Testis (tissue), 3 donors: ENCODE data around the gene DMRT2. TPM values are rescaled to one million over a fixed set of nuclear protein-coding genes. Genes with fewer than 3 reads are reported as not detected.

ENCODE experiments used
- DNase-seq: peaks from one replicate; pipeline ENCODE4 v3.0.0-alpha.2; 2019
- H3K27ac ChIP-seq, 2 donors: fragments of 200-600 bp; sonication (generic); one replicate each; pipeline ENCODE4 v1.5.1; 2019
- H3K27me3 ChIP-seq: fragments of 200-600 bp; sonication (generic); one replicate; pipeline ENCODE4 v1.5.1; 2019
- H3K36me3 ChIP-seq: fragments of 200-600 bp; sonication (generic); one replicate; pipeline ENCODE4 v1.5.1; 2017; ENCODE audit warnings: low read depth; ENCODE audit errors: missing control alignments
- H3K4me1 ChIP-seq: fragments of 200-600 bp; sonication (generic); one replicate; pipeline ENCODE4 v1.5.1; 2019
- H3K4me3 ChIP-seq, 2 donors: fragments of 200-600 bp; sonication (generic); one replicate each; pipeline ENCODE4 v1.5.1; 2017 to 2019
- H3K9me3 ChIP-seq: fragments of 200-600 bp; sonication (generic); one replicate; pipeline ENCODE4 v1.5.1; 2017
- POLR2A ChIP-seq: fragments of 450-650 bp; IDR thresholded peaks from one replicate; pipeline ENCODE4 v1.6.1; 2017; ENCODE audit warnings: antibody characterized with exemption, mild to moderate bottlenecking, moderate library complexity
- WGBS, 2 donors: methylation state at CpG; one replicate each; pipeline ENCODE4 v1.1.5; 2018; 5-methylcytosine and 5-hydroxymethylcytosine counted together
- intact Hi-C: fragments of 100-400 bp; cut with DNase I; formaldehyde crosslinking; loops from one replicate; pipeline ENCODE4 v1.15.1; 2023; ENCODE audit warnings: low total_unique reads
- polyA plus RNA-seq: library from polyadenylated mRNA; stranded (reverse); fragments of 350-450 nt; fragmentation: Illumina TruSeq; extraction: RNeasy Lipid Tissue Mini Kit (QIAGEN cat#74804); gene quantifications from one replicate; pipeline ENCODE4 v1.2.3, GENCODE V29; 2014; ENCODE audit warnings: low read depth, low replicate concordance; ENCODE audit not compliant: insufficient read depth
- total RNA-seq, 2 donors: library from RNA; depleted of rRNA; stranded (reverse); fragments of >200 nt; gene quantifications; one replicate each; pipeline ENCODE4 v1.2.3, GENCODE V29; 2016
- TF ChIP-seq, protein P1 (sequence below), 3 experiments: fragments of 450-650 bp in 2 of 3; fragments of 200-600 bp in 1 of 3; sonication (generic) in 1 of 3; IDR thresholded peaks; one replicate each; pipeline ENCODE4 v1.5.1; 2016 to 2019; ENCODE audit warnings: antibody characterized with exemption in 3 of 3, mild to moderate bottlenecking in 2 of 3, moderate library complexity in 1 of 3

Gene DMRT2
- total and polyA plus RNA-seq, 3 donors from 2014 or later: 1.7 to 4.6 (median 2.1) TPM

DNA sequence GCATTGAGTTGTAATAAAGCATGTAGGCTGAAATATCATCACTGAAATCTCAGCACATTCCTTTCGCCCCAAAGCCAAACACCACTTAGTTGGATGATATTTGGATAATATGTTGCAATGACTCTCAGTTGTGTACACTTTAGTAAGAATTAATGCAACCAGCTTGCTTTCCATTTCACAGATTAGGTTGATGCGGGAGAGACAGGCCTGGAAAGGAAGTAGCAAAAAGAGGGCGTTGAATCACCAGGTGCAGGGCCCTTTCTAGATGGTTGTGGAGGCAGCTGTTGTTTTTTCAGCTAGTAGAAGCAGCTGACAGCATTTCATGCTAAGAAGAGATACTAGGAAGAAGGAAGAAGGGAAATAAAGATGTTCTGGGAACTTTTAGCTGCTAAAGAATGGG lies 42.8 kb upstream of the DMRT2 start:
- 65 to 70% methylated on average over 3 of the region's 3 CpGs for WGBS, 2 donors
- no peak for DNase-seq
- no peaks in the 10 kb centered on the region for H3K36me3 ChIP-seq
- no peak overlapping the region for H3K4me3 ChIP-seq
- no peaks in the 10 kb centered on the region for H3K4me1 ChIP-seq
- intact Hi-C loops: no loop called here
- no peaks in the 10 kb centered on the region for H3K27me3 ChIP-seq
- TF ChIP-seq, protein P1, sequence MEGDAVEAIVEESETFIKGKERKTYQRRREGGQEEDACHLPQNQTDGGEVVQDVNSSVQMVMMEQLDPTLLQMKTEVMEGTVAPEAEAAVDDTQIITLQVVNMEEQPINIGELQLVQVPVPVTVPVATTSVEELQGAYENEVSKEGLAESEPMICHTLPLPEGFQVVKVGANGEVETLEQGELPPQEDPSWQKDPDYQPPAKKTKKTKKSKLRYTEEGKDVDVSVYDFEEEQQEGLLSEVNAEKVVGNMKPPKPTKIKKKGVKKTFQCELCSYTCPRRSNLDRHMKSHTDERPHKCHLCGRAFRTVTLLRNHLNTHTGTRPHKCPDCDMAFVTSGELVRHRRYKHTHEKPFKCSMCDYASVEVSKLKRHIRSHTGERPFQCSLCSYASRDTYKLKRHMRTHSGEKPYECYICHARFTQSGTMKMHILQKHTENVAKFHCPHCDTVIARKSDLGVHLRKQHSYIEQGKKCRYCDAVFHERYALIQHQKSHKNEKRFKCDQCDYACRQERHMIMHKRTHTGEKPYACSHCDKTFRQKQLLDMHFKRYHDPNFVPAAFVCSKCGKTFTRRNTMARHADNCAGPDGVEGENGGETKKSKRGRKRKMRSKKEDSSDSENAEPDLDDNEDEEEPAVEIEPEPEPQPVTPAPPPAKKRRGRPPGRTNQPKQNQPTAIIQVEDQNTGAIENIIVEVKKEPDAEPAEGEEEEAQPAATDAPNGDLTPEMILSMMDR (IDR thresholded peaks at IDR 0.05): no peak
- TF ChIP-seq POLR2A: no peak
- no peaks in the 10 kb centered on the region for H3K9me3 ChIP-seq
- H3K27ac ChIP-seq: no peak overlapping the region

DNA sequence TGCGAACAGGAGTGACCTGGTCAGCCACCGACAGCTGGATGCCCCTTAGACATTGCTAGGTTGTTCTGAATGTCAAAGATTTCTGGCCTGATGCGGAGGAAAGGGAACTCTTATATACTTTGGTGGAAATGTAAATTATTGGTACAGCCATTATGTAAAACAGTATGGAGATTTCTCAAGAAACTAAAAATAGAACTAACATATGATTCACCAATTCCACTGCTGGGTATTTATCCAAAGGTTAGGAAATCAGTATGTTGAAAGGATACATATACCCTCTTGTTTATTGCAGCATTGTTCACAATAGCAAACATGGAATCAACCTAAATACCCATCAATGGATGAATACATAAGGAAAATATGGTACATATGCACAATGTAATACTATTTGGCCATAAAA lies 41.9 kb upstream of the DMRT2 start:
- WGBS, 2 donors: 89 to 94% methylated on average over 3 of the region's 3 CpGs
- no peak for DNase-seq
- no peaks in the 10 kb centered on the region for H3K36me3 ChIP-seq
- H3K9me3 ChIP-seq: no peaks in the 10 kb centered on the region
- no peak for TF ChIP-seq POLR2A
- TF ChIP-seq, protein P1 (IDR thresholded peaks at IDR 0.05): no peak
- intact Hi-C loops: no loop called here
- no peak overlapping the region for H3K4me3 ChIP-seq
- H3K27ac ChIP-seq: no peak overlapping the region
- H3K27me3 ChIP-seq: no peaks in the 10 kb centered on the region
- no peaks in the 10 kb centered on the region for H3K4me1 ChIP-seq

DNA sequence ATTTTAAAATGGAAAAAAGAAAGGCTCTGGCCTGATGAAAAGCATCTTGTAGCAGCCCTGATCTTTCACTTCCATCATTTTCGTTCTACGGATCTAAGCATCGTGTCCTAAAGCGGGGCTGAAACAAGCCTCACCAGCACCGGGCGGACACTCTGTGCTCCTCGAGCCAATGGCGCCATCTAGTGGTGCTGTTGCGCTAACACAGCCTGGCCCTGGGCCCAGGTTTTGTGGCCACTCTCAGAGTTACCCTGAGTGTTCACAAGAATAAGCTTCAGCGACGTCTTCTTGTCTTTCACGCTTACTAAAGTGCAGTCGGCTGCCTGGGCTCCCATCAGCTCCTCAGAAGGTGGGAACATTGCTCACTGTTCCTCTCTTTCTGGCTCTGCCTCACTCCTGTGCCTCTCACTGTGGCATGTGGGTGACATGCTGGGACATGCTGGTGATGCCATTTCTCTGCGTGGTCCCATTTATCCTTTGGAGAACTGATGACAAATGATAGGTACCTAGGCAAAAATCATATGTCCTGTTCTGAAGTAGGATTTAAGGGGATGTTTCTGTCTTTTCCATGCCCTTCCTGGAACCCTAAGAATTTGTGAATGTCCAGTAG lies 41.0 kb upstream of the DMRT2 start:
- Histone ChIP-seq H3K27ac (no peak overlapping the region), H3K9me3 (no peaks in the 10 kb centered on the region), H3K4me1 (no peaks in the 10 kb centered on the region), H3K4me3 (no peak overlapping the region), H3K36me3 (no peaks in the 10 kb centered on the region), H3K27me3 (no peaks in the 10 kb centered on the region)
- WGBS, 2 donors: 6 to 11% methylated on average over 14 of the region's 14 CpGs
- peak; percentile 90 for DNase-seq
- TF ChIP-seq POLR2A: no peak
- TF ChIP-seq, protein P1 (IDR thresholded peaks at IDR 0.05): peak; percentile 75 to 92 (median 91)
- intact Hi-C loops: no loop called here

DNA sequence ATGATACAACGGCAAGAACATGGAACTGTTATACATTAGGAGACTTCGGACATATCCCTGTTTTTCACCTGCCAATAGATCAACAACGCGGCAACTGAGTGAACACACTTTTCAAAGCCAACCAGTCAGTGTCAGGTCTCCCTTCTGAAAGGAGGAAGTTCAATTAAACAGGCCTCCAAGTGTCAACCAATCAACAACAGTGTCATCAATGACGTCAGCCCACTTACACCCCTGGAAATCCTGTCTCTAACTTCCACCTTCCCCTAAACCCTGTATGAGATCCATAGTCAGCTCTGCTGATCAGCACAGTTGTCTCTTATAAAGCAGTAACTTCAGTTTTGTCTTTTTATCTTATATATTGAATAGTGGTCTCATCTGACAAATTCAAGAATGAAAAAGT lies 37.1 kb upstream of the DMRT2 start:
- Histone ChIP-seq H3K4me3 (no peak overlapping the region), H3K4me1 (no peaks in the 10 kb centered on the region), H3K9me3 (no peaks in the 10 kb centered on the region), H3K27me3 (no peaks in the 10 kb centered on the region), H3K36me3 (no peaks in the 10 kb centered on the region), H3K27ac (no peak overlapping the region)
- 76 to 82% methylated on average over 5 of the region's 5 CpGs for WGBS, 2 donors
- intact Hi-C loops: no loop called here
- TF ChIP-seq, protein P1 (IDR thresholded peaks at IDR 0.05): no peak
- TF ChIP-seq POLR2A: no peak
- DNase-seq: no peak

DNA sequence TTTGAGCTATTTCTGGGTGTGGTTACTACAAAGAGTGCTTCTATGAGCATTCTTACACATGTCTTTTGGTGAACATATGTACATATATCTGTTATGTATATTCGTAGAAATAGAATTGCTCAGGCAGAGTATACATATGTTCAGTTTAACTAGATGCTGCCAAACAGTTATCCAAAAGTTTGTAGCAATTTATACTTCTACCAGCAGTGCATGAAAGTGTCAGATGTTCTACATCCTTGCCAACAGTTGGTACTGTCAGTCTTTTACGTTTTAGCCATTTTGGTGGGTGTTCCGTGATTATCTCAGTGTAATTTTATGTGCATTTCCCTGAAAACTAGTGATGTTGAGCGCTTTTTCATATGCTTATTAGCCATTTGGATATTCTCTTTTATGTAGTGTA lies 35.9 kb upstream of the DMRT2 start:
- DNase-seq: no peak
- H3K27ac ChIP-seq: no peak overlapping the region
- 72 to 82% methylated on average over 4 of the region's 4 CpGs for WGBS, 2 donors
- no peaks in the 10 kb centered on the region for H3K36me3 ChIP-seq
- no peaks in the 10 kb centered on the region for H3K4me1 ChIP-seq
- no peaks in the 10 kb centered on the region for H3K27me3 ChIP-seq
- intact Hi-C loops: no loop called here
- no peak overlapping the region for H3K4me3 ChIP-seq
- no peaks in the 10 kb centered on the region for H3K9me3 ChIP-seq
- TF ChIP-seq POLR2A: no peak
- TF ChIP-seq, protein P1 (IDR thresholded peaks at IDR 0.05): no peak
